Nephron progenitor cell (in vitro differentiated cells): Measurements from ENCODE around the gene GUCY1B1.
A peak's percentile ranks its signal among the peaks of the same experiment; 100 is the strongest.
"Not testable (repeated sequence)": the region's sequence is repeated elsewhere in the genome, so short reads cannot be mapped to it uniquely, and the experiment has no call there.

ENCODE experiments used
- DNase-seq: peaks from one replicate; pipeline ENCODE4 v3.0.0; 2021
- H3K27ac Mint-ChIP-seq: 2 replicates; pipeline ENCODE4 v1.8.0; 2021; ENCODE audit warnings: mild to moderate bottlenecking, moderate library complexity, mixed read lengths
- H3K27me3 Mint-ChIP-seq: 2 replicates; pipeline ENCODE4 v1.8.0; 2021; ENCODE audit warnings: mild to moderate bottlenecking, low read depth, mixed read lengths; ENCODE audit not compliant: poor library complexity
- H3K36me3 Mint-ChIP-seq: 2 replicates; pipeline ENCODE4 v1.8.0; 2021; ENCODE audit warnings: low read depth, mixed read lengths
- H3K4me1 Mint-ChIP-seq: 2 replicates; pipeline ENCODE4 v1.8.0; 2021; ENCODE audit warnings: mixed read lengths
- H3K4me3 Mint-ChIP-seq: 2 replicates; pipeline ENCODE4 v1.8.0; 2021; ENCODE audit warnings: mild to moderate bottlenecking, moderate library complexity, mixed read lengths
- H3K9me3 Mint-ChIP-seq: 2 replicates; pipeline ENCODE4 v1.8.0; 2021; ENCODE audit warnings: mild to moderate bottlenecking, moderate library complexity, mixed read lengths
- CTCF ChIP-seq: fragments of 200-600 bp; sonication (generic); IDR thresholded peaks from 2 replicates; pipeline ENCODE4 v1.5.0; 2021; ENCODE audit warnings: antibody characterized with exemption

GUCY1B1 gene

GRCh38 chr4:155789982-155790381, 31.2 kb downstream of the GUCY1B1 start:
- Mint-ChIP-seq H3K36me3 (peaks cover 8% of the 10 kb centered on the region), H3K4me1 (no peaks in the 10 kb centered on the region), H3K27me3 (no peaks in the 10 kb centered on the region), H3K27ac (no peak overlapping the region), H3K9me3 (no peaks in the 10 kb centered on the region), H3K4me3 (no peak overlapping the region)
- TF ChIP-seq CTCF = no peak
- DNase-seq = no peak

DNA sequence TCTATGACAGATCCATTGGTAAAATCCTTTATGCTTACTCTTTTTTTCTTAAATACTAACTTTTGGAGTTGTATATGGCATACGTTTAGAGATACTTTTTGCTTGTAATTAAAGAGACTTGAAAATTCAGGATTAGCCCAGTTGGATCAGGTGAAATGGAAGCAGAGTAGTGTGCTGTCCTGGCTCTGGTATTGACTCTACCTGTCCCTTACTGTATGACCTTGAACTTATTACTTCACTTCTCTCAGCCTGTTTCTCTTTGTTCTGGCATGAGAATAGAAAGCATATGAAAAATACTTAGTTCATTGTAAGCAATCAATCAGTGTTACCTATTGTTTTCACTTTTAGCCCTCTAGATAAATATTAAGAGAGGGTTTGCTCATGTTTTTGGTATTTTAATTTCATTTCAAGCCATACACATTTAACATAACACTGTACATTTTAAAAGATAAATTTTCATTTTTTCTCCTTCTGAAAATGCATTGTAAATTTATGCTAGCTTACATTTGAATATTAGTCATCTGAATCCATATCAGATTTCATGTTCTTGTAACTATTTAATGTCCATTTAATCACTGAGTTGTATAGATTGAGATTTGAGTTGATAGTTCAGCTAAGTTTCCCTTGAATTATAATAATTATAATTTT, 35.9 kb downstream of the GUCY1B1 start:
- no peaks in the 10 kb centered on the region for H3K9me3 Mint-ChIP-seq
- no peaks in the 10 kb centered on the region for H3K4me1 Mint-ChIP-seq
- H3K4me3 Mint-ChIP-seq = no peak overlapping the region
- no peak for TF ChIP-seq CTCF
- H3K36me3 Mint-ChIP-seq = peaks cover 4% of the 10 kb centered on the region
- no peak overlapping the region for H3K27ac Mint-ChIP-seq
- no peaks in the 10 kb centered on the region for H3K27me3 Mint-ChIP-seq
- DNase-seq = no peak

DNA sequence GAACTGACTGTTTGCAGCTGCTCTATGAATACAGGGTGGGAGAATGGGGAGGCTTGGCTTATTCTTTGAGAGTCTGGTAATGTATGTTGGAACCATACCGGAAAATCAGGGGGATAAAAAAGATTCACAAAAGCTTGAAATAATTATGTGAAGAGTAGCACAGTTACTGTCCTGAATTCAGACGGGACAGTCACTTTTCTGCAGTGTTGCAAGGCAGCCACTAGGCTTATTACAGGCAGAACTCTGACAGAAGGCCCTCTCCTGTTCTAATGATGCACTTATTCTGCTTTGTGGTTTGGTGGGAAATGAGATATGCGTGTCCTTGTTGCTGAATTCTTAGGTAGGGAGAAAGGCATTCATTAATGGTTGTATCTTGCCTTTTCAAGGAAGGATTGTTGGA, 37.2 kb downstream of the GUCY1B1 start:
- peak; percentile 42 for TF ChIP-seq CTCF
- H3K36me3 Mint-ChIP-seq = no peaks in the 10 kb centered on the region
- H3K27ac Mint-ChIP-seq = no peak overlapping the region
- no peaks in the 10 kb centered on the region for H3K27me3 Mint-ChIP-seq
- no peak for DNase-seq
- H3K9me3 Mint-ChIP-seq = no peaks in the 10 kb centered on the region
- H3K4me1 Mint-ChIP-seq = no peaks in the 10 kb centered on the region
- no peak overlapping the region for H3K4me3 Mint-ChIP-seq

DNA sequence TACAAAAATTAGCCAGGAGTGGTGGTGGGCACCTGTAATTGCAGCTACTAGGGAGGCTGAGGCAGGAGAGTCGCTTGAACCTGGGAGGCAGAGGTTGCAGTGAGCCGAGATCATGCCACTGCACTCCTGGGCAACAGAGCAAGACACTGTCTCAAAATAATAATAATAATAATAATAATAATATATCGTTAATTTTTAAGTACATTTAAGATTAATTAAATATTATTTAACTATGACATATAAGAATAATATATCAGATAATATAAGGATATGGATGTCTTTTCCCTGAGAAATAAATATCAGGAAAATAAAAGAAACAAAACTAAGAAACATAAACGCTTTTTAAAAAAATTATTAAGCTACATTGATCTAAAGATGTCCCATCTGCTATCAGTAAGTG, 38.8 kb downstream of the GUCY1B1 start:
- H3K4me3 Mint-ChIP-seq, DNase-seq, H3K27ac Mint-ChIP-seq, H3K9me3 Mint-ChIP-seq, H3K27me3 Mint-ChIP-seq, H3K4me1 Mint-ChIP-seq, H3K36me3 Mint-ChIP-seq: not testable (repeated sequence)

DNA sequence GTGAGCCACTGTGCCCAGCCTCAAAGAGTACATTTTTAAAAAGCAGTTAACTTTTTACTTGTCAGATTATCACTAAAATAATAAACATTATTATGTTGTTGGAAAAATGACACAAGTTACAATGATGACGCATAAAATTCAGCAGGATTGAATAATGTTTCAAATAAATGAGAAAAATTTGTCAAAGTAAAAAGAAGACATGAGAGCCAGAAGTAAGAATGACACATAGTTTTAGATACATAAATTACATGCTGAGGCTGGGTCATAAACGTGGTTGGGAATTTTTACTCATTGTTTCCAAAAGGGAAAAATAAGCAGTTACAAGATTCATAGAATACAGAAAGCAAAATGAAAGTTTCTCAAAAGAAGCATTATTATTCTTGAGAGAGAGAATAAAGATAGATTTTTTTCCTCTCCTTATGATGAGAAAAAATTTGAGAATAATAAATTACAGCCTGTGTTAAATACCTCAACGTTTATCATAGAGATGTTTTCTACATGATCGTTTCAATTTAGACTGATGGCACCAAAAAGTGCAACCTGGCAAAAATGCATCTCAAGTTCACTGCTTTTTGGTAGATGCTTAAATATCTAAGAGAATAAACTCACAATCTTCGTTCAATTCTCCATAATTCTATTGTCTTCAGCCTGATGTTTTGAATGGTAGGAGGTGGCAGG, 40.4 kb downstream of the GUCY1B1 start:
- DNase-seq = no peak
- no peak for TF ChIP-seq CTCF
- Mint-ChIP-seq H3K9me3 (no peaks in the 10 kb centered on the region), H3K4me1 (no peaks in the 10 kb centered on the region), H3K36me3 (no peaks in the 10 kb centered on the region), H3K27ac (no peak overlapping the region), H3K4me3 (no peak overlapping the region), H3K27me3 (peaks cover 3% of the 10 kb centered on the region)

GRCh38 chr4:155799794-155800123, 40.9 kb downstream of the GUCY1B1 start:
- TF ChIP-seq CTCF = no peak
- DNase-seq = no peak
- Mint-ChIP-seq H3K36me3 (no peaks in the 10 kb centered on the region), H3K27ac (no peak overlapping the region), H3K4me1 (no peaks in the 10 kb centered on the region), H3K4me3 (no peak overlapping the region), H3K27me3 (peaks cover 3% of the 10 kb centered on the region), H3K9me3 (no peaks in the 10 kb centered on the region)
